ENCODE measurements around the gene RNU7-1.

DNA sequence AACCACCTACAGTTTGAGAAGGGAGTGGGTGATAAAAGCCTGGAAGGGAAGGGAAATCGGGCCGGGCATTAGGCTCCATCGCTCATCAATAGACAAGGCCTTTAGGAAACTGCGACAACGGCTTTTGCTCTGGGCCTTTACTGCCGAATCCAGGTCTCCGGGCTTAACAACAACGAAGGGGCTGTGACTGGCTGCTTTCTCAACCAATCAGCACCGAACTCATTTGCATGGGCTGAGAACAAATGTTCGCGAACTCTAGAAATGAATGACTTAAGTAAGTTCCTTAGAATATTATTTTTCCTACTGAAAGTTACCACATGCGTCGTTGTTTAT lies 261 bp upstream of the RNU7-1 start:
- no peak for TF ChIP-seq POLR2AphosphoS5 (IDR thresholded peaks at IDR 0.05; ENCODE audit: low read depth, low read length)
- no peak for TF ChIP-seq TAF1 (IDR thresholded peaks at IDR 0.05; ENCODE audit: borderline replicate concordance, insufficient read depth, low read length)
